HEK293T (cell line): ENCODE data around the gene SUGT1.
A peak's percentile ranks its signal among the peaks of the same experiment; 100 is the strongest.
"Not testable (repeated sequence)": the region's sequence is repeated elsewhere in the genome, so short reads cannot be mapped to it uniquely, and the experiment has no call there.

Experiments
- CTCF ChIA-PET: fragments of 350-600 bp; formaldehyde crosslinking; extraction: SDS; loops from one replicate; lab custom pipeline; 2021; ENCODE audit warnings: antibody characterized with exemption, inconsistent platforms; lab: Yijun Ruan, JAX
- POLR2A ChIA-PET: fragments of 350-600 bp; formaldehyde crosslinking; extraction: SDS; loops from one replicate; lab custom pipeline; 2020; ENCODE audit warnings: antibody characterized with exemption, inconsistent platforms; lab: Yijun Ruan, JAX
- DNase-seq: peaks from one replicate; pipeline ENCODE4 v3.0.0; 2012; ENCODE audit warnings: mixed read lengths; ENCODE audit errors: extremely low spot score
- ARNT ChIP-seq: fragments of 450-650 bp; IDR thresholded peaks from 2 replicates; pipeline ENCODE4 v1.6.1; 2017; ENCODE audit warnings: mild to moderate bottlenecking
- BHLHE40 ChIP-seq: fragments of 450-650 bp; IDR thresholded peaks from 2 replicates; pipeline ENCODE4 v1.6.1; 2016; ENCODE audit warnings: mild to moderate bottlenecking, moderate library complexity, borderline replicate concordance
- CTBP1 ChIP-seq: fragments of 450-650 bp; IDR thresholded peaks from 2 replicates; pipeline ENCODE4 v1.6.1; 2016; ENCODE audit warnings: borderline replicate concordance
- ELF4 ChIP-seq: fragments of 450-650 bp; IDR thresholded peaks from 2 replicates; pipeline ENCODE4 v1.6.1; 2017; ENCODE audit warnings: antibody characterized with exemption
- FOXA1 ChIP-seq: fragments of 450-650 bp; IDR thresholded peaks from 2 replicates; pipeline ENCODE4 v1.6.1; 2016; ENCODE audit warnings: mild to moderate bottlenecking
- FOXK2 ChIP-seq: fragments of 450-650 bp; IDR thresholded peaks from 2 replicates; pipeline ENCODE4 v1.6.1; 2016; ENCODE audit warnings: mild to moderate bottlenecking
- FOXM1 ChIP-seq: fragments of 450-650 bp; IDR thresholded peaks from 2 replicates; pipeline ENCODE4 v1.6.1; 2017; ENCODE audit warnings: mild to moderate bottlenecking, borderline replicate concordance
- HDGF ChIP-seq: fragments of 450-650 bp; IDR thresholded peaks from 2 replicates; pipeline ENCODE4 v1.6.1; 2017; ENCODE audit warnings: antibody characterized with exemption, borderline replicate concordance
- L3MBTL2 ChIP-seq: fragments of 450-650 bp; conservative IDR thresholded peaks from 2 replicates; pipeline ENCODE4 v1.6.1; 2016; ENCODE audit warnings: mild to moderate bottlenecking
- LEF1 ChIP-seq: fragments of 450-650 bp; IDR thresholded peaks from 2 replicates; pipeline ENCODE4 v1.6.1; 2017; ENCODE audit warnings: mild to moderate bottlenecking, borderline replicate concordance
- NFRKB ChIP-seq: fragments of 450-650 bp; IDR thresholded peaks from 2 replicates; pipeline ENCODE4 v1.6.1; 2016; ENCODE audit warnings: mild to moderate bottlenecking, moderate library complexity
- PKNOX1 ChIP-seq: fragments of 450-650 bp; IDR thresholded peaks from 2 replicates; pipeline ENCODE4 v1.6.1; 2016
- SP1 ChIP-seq: fragments of 450-650 bp; IDR thresholded peaks from 2 replicates; pipeline ENCODE4 v1.6.1; 2017
- SUZ12 ChIP-seq: fragments of 450-650 bp; IDR thresholded peaks from 2 replicates; pipeline ENCODE4 v1.6.1; 2016; ENCODE audit warnings: mild to moderate bottlenecking
- TARDBP ChIP-seq: fragments of 450-650 bp; IDR thresholded peaks from 2 replicates; pipeline ENCODE4 v1.6.1; 2016
- ZNF384 ChIP-seq: fragments of 450-650 bp; IDR thresholded peaks from 2 replicates; pipeline ENCODE4 v1.6.1; 2016

Gene SUGT1

DNA sequence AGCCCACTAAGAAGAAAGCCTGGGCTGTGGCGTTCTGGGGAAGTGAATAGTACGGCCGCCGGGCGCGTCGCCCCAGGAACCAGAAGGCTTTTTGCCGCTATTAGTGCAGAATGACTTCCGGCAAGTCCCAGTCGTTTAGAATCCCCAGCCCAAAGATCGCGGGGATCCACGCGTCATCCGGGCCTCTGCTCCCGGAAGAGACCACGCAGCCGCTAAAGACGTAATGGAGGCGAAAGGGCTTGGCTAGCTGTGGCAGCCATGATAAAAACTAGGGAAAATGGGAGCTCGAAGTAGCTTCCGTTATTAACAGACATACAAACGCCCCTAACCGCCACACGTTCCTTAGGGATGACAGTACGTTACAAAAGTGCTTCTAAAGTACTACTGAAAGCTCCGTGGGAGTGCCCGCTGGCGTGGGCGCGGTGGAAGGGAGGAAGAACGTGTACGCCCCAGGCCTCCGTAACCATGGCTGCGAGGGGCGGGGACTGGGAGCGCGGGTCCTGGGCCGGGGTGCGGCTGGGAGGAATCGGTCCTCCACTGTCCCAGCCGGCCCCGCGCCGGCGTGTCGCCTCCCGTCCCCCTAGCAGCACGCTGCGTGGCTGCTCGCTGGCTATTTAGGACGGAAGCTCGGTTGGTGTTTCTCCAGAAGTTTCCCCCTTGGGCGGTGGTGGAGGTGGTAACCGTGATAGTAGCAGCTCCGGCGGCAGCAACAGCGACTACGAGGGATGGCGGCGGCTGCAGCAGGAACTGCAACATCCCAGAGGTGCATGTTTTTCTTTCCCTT lies at the start of gene SUGT1:
TSS of gene SUGT1 (plus strand) at position 641 of the 784 bp plus-strand sequence. CDS start at position 726, 85 bp downstream.
- DNase-seq = peak; percentile 87
- ChIA-PET CTCF (interaction anchor here (0.6 to 1.8 kb wide), 5 partner anchors 13 to 501 kb away, joined by 3 to 5 read pairs (median 4); no protein-coding TSS in a partner anchor), POLR2A (interaction anchor here (0.5 to 2.8 kb wide), 15 partner anchors 8 to 201 kb away, joined by 3 to 35 read pairs (median 4); partner anchors contain the start of gene HNRNPA1L2)
- TF ChIP-seq FOXK2 = 0 out of 2 replicates have a peak, but pooled peaks have one; percentile 63
- TF ChIP-seq FOXM1 = no peak
- no peak for TF ChIP-seq LEF1
- peak; percentile 63 for TF ChIP-seq ELF4
- TF ChIP-seq NFRKB = peak; percentile 94
- peak; percentile 98 for TF ChIP-seq L3MBTL2
- TF ChIP-seq ZNF384 = no peak

DNA sequence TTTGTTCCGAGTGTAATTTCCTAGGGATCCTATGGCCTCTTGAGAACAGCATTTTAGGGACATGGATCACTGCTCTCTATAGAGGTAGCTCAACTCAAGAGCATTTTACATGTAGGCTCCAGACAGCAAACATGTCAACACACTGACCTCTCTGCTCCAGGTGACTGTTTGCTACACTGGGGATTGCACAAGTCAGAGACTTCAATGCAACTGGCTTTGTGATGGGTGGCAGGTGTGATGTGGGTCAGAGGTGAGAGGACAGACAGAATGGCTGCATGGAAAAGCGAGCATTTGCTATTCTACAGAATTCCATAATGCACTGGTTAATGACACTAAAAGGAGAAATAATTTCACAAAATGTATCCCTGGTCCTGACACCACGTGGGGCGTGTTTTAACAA lies 49.3 kb upstream of the SUGT1 start:
- POLR2A ChIA-PET, DNase-seq, CTCF ChIA-PET: not testable (repeated sequence)

GRCh38 chr13:52606126-52606525 lies 46.5 kb upstream of the SUGT1 start:
- DNase-seq, POLR2A ChIA-PET, CTCF ChIA-PET: not testable (repeated sequence)

GRCh38 chr13:52606795-52607194 lies 45.8 kb upstream of the SUGT1 start:
- not testable (repeated sequence) for DNase-seq
- ChIA-PET CTCF (interaction anchor here (0.6 kb wide), 1 partner anchor 312 kb away, joined by 3 read pairs; no protein-coding TSS in a partner anchor), POLR2A (interaction anchor here (1.1 kb wide), 1 partner anchor 46 kb away, joined by 3 read pairs; the partner anchor contains the start of gene SUGT1)

DNA sequence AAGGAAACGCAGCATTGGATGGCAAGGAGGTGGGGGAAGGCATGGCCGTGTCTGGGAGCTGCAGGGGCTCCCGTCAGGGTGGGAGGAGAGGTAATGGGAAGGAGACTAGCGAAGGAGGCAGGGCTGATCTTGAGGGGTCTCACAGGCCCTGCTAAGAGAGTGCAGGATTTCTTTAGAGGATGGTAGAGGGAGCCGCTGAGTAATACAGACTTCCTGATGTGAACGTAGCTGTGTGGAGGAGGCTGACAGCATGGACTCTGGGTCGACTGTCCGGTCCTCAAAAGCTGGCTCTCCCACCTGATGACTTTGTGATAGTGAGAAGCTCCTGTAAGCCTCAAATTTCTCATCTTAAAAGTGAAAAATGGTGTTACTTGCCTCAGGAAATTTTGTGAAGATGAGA lies 44.5 kb upstream of the SUGT1 start:
- CTCF ChIA-PET, DNase-seq: not testable (repeated sequence)
- POLR2A ChIA-PET = interaction anchor here (1.4 kb wide), 1 partner anchor 9 kb away, joined by 4 read pairs; no protein-coding TSS in a partner anchor

DNA sequence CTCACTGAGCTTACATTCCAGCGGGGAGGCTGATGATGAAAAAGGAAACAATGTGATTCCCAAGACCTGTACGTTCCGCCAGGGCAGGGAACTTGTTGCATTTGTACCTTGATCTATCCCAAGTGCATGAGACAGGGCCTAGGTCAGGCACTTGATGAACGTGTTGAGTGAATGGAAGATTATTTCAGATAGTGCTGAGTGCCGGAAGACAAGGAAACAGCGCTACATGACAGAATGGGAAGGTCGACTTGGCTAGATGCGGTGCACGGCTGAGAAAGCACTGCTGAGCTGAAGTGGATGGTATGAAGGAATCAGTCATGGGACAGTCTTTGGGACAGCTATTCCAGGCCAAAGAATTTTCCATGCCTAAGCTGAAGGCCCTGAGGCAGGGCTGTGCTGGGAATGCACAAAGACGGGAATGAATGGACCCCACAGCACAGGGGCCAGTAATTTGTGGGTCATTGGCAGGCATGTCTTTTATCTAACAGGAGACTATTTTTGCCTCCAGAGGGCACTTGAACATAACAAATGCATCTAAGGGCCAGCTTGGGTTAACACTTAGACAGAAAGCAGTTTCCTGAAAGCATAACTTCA lies 43.5 kb upstream of the SUGT1 start:
- POLR2A ChIA-PET, CTCF ChIA-PET, DNase-seq: not testable (repeated sequence)

- CTCF ChIA-PET = not testable (repeated sequence)
These were observed 42.5 kb upstream of the SUGT1 start for GRCh38 chr13:52610158-52610557.

DNA sequence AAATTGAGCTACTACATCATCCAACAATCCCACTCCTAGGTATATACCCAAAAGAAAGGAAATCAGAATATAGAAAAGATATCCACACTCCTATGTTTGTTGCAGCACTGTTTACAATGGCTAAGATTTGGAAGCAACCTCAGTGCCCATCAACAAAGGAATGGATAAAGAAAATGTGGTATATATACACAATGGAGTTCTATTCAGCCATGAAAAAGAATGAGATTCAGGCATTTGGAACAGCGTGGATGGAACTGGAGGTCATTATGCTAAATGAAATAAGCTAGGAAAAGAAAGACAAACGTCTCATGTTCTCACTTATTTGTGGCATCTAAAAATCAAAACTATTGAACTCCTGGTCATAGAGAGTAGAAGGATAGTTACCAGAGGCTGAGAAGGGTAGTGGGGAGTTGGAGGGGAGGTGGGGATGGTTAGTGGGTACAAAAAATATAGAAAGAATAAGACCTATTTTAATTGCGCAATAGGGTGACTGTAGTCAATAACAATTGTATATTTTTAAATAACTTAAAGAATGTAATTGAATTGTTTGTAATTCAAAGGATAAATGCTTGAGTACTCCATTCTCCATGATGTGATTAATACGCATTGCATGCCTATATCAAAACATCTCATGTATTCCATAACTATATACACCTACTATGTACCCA lies 37.4 kb upstream of the SUGT1 start:
- TF ChIP-seq BHLHE40 (no peak), ELF4 (no peak), NFRKB (no peak), FOXM1 (no peak), L3MBTL2 (no peak)
- no peak for DNase-seq
- ChIA-PET POLR2A (interaction anchor here (3.1 kb wide), 1 partner anchor 37 kb away, joined by 35 read pairs; the partner anchor contains the start of gene SUGT1), CTCF (interaction anchor here (1.6 kb wide), 1 partner anchor 38 kb away, joined by 3 read pairs; the partner anchor contains the start of gene SUGT1)

More at GRCh38 chr13:52610158-52610557, 42.5 kb upstream of the SUGT1 start:
- DNase-seq, POLR2A ChIA-PET: not testable (repeated sequence)

- peak; percentile 16 for DNase-seq
- TF ChIP-seq TARDBP (no peak), PKNOX1 (no peak), CTBP1 (no peak), ZNF384 (no peak), NFRKB (no peak), FOXM1 (no peak), SP1 (no peak), ARNT (no peak), HDGF (no peak), SUZ12 (no peak), ELF4 (no peak), BHLHE40 (no peak), LEF1 (no peak), FOXA1 (no peak), FOXK2 (no peak), L3MBTL2 (no peak)
- ChIA-PET CTCF (interaction anchor here (1.6 kb wide), 1 partner anchor 37 kb away, joined by 3 read pairs; the partner anchor contains the start of gene SUGT1), POLR2A (interaction anchor here (2.3 to 3.1 kb wide), 2 partner anchors 15 to 37 kb away, joined by 20 to 35 read pairs; partner anchors contain the start of gene SUGT1)
These were observed 36.8 kb upstream of the SUGT1 start for GRCh38 chr13:52615812-52616211.
